ENCODE data around the gene SLC11A2. TPM values are rescaled to one million over a fixed set of nuclear protein-coding genes. Genes with fewer than 3 reads are reported as not detected.
"Not testable (repeated sequence)": the region's sequence is repeated elsewhere in the genome, so short reads cannot be mapped to it uniquely, and the experiment has no call there.

The SLC11A2 gene
- total RNA-seq, 1 donor from 2014 or later, result 45.7 TPM

- intact Hi-C loops (cut with micrococcal nuclease), result no loop called here
These were observed 73.1 kb downstream of the SLC11A2 start for GRCh38 chr12:50953047-50953446.

- intact Hi-C loops (cut with micrococcal nuclease), result no loop called here
These were observed 73.7 kb downstream of the SLC11A2 start, which contains the start of gene HIGD1C for GRCh38 chr12:50952510-50952909. Gene HIGD1C, plus strand, starts transcription at chr12:50952544. Its CDS starts 1,455 bp downstream, at chr12:50953999.

GRCh38 chr12:50951112-50951511 is 75.1 kb downstream of the SLC11A2 start:
- intact Hi-C loops (cut with micrococcal nuclease), result no loop called here

GRCh38 chr12:50949801-50950302 is 76.3 kb downstream of the SLC11A2 start:
- intact Hi-C loops (cut with micrococcal nuclease), result no loop called here

- intact Hi-C loops (cut with micrococcal nuclease), result no loop called here
These were observed 77.4 kb downstream of the SLC11A2 start for GRCh38 chr12:50948798-50949197.

- intact Hi-C loops (cut with micrococcal nuclease), result no loop called here
These were observed 78.1 kb downstream of the SLC11A2 start for GRCh38 chr12:50947933-50948626.

- intact Hi-C loops (cut with micrococcal nuclease), result no loop called here
These were observed 88.5 kb downstream of the SLC11A2 start for GRCh38 chr12:50937653-50938052.

GRCh38 chr12:50936821-50937530 is 89.2 kb downstream of the SLC11A2 start:
- intact Hi-C loops (cut with micrococcal nuclease), result no loop called here

- intact Hi-C loops (cut with micrococcal nuclease), result no loop called here
These were observed 91.0 kb downstream of the SLC11A2 start for GRCh38 chr12:50934981-50935807.

- intact Hi-C loops (cut with micrococcal nuclease), result no loop called here
These were observed 91.8 kb downstream of the SLC11A2 start for GRCh38 chr12:50934371-50934851.

GRCh38 chr12:50933459-50934124 is 92.6 kb downstream of the SLC11A2 start:
- intact Hi-C loops (cut with micrococcal nuclease), result no loop called here

GRCh38 chr12:50932787-50933280 is 93.3 kb downstream of the SLC11A2 start:
- intact Hi-C loops (cut with micrococcal nuclease), result no loop called here

- intact Hi-C loops (cut with micrococcal nuclease), result not testable (repeated sequence)
These were observed 95.7 kb downstream of the SLC11A2 start for GRCh38 chr12:50930477-50930876.

GRCh38 chr12:50929831-50930230 is 96.4 kb downstream of the SLC11A2 start:
- intact Hi-C loops (cut with micrococcal nuclease), result no loop called here

Other genes starting within 250 kb of the SLC11A2 start
- gene TMPRSS12, start 183.5 kb downstream of the SLC11A2 start, total RNA-seq, result not detected in 2 replicates
- gene HIGD1C, start 73.8 kb downstream of the SLC11A2 start, total RNA-seq, result not detected in 2 replicates
- gene LETMD1, start 21.9 kb upstream of the SLC11A2 start, total RNA-seq, result 65.7 and 72.9 TPM in 2 replicates
- 16.9 and 18.7 TPM in 2 replicates for gene CSRNP2, start 57.2 kb upstream of the SLC11A2 start, total RNA-seq
- gene TFCP2, start 146.8 kb upstream of the SLC11A2 start, total RNA-seq, result 41.1 and 44.1 TPM in 2 replicates
- 2.0 and 2.6 TPM in 2 replicates for gene POU6F1, start 191.7 kb upstream of the SLC11A2 start, total RNA-seq
- 215 and 219 TPM in 2 replicates for gene DAZAP2, start 212.4 kb upstream of the SLC11A2 start, total RNA-seq
- 1.5 and 2.0 TPM in 2 replicates for gene SMAGP, start 244.0 kb upstream of the SLC11A2 start, total RNA-seq